Activated CD8-positive, alpha-beta memory T cell treated with anti-CD3 and anti-CD28 coated beads, Interleukin-2, amount 50 U/mL, for 48 hours (primary cell): ENCODE measurements around the gene MTX1.

Experiments used
- DNase-seq: peaks from one replicate; pipeline ENCODE4 v3.0.0-alpha.2; 2020

The MTX1 gene

GRCh38 chr1:155174324-155175280, 33.9 kb upstream of the MTX1 start:
- DNase-seq, result peak; percentile 72

DNA sequence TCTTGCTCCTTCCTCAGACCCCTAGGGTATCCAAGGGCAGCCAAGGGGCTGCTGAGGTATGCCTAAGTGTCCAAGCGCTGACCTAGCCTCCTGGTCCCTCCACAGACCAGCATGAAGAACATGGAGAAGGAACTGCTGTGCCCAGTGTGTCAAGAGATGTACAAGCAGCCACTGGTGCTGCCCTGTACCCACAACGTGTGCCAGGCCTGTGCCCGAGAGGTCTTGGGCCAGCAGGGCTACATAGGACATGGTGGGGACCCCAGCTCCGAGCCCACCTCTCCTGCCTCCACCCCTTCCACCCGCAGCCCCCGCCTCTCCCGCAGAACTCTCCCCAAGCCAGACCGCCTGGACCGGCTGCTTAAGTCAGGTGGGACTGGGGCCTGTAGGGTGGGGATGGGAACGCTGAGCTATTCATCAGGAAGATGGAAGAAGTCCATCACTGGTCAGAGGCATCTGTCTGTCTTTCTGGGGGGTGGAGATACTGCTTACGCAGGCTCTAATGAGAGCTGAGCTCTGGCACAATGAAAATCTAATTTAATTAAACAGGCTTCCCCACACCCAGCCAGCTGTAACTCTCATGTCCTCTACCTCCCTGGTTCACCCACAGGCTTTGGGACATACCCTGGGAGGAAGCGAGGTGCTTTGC, 33.1 kb upstream of the MTX1 start:
- peak; percentile 53 for DNase-seq

DNA sequence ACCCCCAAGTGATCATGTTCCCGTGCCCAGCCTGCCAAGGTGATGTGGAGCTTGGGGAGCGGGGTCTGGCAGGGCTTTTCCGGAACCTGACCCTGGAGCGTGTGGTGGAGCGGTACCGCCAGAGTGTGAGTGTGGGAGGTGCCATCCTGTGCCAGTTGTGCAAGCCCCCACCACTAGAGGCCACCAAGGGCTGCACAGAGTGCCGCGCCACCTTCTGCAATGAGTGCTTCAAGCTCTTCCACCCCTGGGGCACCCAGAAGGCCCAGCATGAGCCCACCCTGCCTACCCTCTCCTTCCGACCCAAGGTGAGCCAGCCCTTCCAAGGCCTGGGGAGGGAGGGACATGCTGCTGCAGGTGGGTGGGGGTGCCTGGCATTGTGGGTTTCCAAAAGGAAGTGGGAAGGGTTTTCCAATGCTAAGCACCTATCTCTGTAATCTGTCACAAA, 32.5 kb upstream of the MTX1 start:
- peak; percentile 62 for DNase-seq

- peak; percentile 95 for DNase-seq
Measured at GRCh38 chr1:155176544-155177071, 31.9 kb upstream of the MTX1 start.

GRCh38 chr1:155177192-155177917, 31.1 kb upstream of the MTX1 start:
- DNase-seq, result peak; percentile 44

- DNase-seq, result peak; percentile 48
Measured at GRCh38 chr1:155177918-155178281, 30.6 kb upstream of the MTX1 start.

DNA sequence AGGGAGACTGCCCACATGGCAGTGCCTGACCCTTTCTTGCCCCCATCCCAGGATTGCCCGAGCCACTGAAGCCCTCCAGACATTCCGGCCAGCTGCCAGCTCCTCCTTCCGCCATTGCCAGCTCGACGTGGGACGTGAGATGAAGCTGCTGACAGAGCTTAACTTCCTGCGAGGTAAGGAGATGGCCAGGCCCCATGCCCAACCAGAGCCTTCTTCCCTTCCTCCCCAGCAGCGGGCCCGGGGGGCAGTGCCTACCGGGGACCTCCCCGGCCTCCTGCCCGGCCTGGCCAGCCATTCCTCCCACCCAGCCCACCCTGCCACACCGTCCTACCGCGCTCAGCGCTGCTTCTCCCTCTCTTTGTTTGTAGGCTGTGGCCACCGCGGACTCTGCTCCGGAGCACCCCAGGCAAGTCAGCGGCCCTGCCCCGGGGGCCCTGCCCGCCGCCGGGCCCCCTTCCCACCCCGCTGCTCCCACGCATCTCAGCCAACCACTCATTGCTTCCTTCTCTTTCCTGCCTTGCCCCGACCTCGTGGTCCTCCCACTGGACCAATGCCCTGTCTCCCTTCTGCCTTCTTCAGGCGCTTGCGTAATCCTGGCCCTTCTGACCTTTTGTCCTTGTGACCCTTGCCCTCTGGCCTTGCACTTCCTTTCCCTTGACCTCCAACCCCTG, 29.9 kb upstream of the MTX1 start:
- DNase-seq, result no peak

- peak; percentile 46 for DNase-seq
Measured at GRCh38 chr1:155179112-155180031, 29.1 kb upstream of the MTX1 start.

DNA sequence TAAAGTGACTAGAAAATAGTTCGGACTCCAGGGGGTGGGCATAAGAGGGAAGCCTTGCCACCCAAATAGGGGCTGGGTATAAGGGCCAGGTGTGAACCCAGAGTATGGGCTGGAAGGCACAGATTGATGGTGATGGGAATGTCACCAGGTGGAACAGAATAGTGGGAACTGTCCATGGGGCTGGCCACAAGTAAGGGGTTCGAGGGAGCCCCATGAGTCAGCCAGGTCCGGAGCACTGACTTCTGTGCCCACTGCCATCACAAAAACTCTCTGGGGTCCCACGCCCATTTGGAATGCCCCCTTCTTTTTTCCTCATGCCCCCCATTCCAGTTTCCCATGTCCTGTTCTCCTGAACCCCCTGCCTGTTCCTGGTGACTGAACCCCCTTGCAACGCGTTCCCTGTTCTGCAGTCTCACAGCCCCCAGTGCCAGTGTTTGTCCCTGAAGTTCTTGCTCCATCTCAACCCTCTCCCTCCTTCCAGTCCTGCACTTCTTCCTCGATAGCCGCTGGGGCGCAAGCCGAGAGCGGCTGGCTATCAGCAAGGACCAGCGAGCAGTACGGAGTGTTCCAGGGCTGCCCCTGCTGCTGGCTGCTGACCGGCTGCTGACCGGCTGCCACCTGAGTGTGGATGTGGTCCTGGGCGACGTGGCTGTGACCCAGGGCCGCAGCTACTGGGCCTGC, 27.0 kb upstream of the MTX1 start:
- DNase-seq, result no peak

DNA sequence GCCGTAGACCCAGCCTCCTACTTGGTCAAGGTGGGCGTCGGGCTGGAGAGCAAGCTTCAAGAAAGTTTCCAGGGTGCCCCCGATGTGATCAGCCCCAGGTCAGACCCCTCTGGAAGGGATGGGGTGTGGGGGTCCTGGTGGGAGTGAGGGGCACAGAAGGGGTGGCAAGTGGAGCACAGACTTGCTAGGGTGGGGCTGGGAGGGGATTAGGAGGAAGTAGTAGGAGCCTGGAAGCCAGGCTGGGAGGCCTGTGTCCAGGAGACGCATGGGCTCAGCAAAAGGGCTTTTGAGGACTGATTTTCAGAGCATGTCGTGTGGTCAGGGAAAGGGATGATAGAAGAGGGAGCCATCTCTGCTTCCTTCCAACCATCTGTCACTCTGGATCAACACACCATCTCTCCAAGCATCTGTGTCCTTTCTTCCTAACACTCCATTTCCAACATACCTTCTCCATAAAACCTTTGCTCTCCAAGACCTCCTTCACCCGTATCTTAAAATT, 26.4 kb upstream of the MTX1 start:
- no peak for DNase-seq

GRCh38 chr1:155183775-155184221, 24.7 kb upstream of the MTX1 start:
- no peak for DNase-seq

DNA sequence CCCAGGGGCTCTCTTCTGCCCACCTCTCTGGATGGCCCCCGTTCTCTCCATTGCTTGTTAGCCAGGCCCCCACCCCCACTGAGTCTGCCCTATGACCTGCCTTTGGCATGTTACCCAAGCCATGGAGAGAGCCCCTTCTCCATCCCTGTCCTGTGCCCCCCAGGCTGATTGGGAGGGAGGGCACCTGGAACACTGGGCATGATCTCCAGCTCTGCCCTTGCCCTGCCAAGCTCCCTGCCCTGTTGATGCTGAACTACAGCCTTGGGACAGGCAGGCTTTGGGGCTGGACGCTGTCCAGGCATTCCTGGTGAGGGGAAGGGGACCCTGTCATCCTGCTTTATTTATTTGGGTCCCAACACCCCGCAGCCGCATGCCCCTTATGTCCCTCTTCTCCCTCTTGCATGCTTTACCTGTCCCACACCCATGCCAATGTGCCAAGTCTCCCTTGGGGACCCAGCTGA, 24.1 kb upstream of the MTX1 start:
- DNase-seq, result no peak

- DNase-seq, result no peak
Measured at GRCh38 chr1:155184835-155185782, 23.4 kb upstream of the MTX1 start.

GRCh38 chr1:155185783-155186066, 22.8 kb upstream of the MTX1 start:
- DNase-seq, result no peak

GRCh38 chr1:155186067-155186793, 22.3 kb upstream of the MTX1 start:
- no peak for DNase-seq

DNA sequence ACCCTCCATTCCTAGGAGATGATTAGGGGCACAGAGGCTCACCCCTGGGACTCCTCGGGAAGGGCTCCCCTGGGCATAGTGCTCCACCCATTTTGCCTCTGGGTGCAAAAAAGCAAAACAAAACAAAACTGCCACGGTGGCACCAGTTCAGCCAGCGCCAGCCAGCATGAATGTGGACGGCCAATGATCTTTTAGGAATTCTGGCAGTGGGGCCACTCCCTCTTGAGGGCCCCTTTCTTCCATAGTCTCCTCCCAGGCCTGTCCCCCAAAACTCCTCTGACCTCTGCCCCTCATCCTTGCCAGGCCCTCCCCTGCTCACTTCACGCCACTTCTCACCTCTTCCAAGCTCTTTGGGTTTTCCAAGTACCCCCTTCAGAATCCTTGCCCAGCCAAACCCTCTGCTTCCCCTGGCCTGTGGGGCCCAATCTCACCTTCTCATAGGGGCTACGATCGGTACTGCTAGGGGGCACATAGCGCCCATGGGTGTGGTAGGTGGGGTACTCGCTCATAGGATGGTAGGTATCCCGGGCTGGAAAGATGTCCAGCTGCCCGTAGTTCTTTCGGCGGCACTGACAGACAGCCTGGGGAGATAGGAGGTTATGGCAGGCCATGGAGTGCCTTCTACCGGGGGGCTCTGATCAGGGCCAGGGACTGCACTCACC, 21.6 kb upstream of the MTX1 start:
- no peak for DNase-seq

GRCh38 chr1:155187456-155187891, 21.0 kb upstream of the MTX1 start:
- no peak for DNase-seq

DNA sequence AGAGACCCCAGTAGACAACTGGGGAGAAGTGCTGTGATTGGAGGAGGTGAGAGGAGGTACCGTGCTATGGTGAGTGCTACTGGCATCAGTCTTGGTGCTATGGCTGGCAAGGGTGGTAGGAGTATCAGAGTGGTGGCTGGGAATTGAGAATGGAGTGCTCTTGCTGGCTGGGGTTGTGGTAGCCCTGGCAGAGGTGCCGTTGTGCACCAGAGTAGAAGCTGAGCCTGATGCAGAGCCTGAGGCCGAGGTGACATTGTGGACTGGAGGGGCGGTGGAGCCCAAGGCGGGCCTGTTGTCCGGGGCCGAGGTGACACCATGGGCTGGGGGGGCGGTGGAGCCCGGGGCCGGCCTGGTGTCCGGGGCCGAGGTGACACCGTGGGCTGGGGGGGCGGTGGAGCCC, 20.2 kb upstream of the MTX1 start:
- no peak for DNase-seq
